NOMO-1 treated with dmso at 0.1 percent for 144 hours (cell line): Measurements from ENCODE around the gene CNGB1.
"Not testable (repeated sequence)": the region's sequence is repeated elsewhere in the genome, so short reads cannot be mapped to it uniquely, and the experiment has no call there.

Experiments used
- DNase-seq: peaks from one replicate; lab custom pipeline; 2025; ENCODE audit not compliant: unreplicated experiment; lab: John Stamatoyannopoulos, UW

The CNGB1 gene

GRCh38 chr16:57911743-57912142 lies 59.2 kb downstream of the CNGB1 start:
- DNase-seq: no peak

GRCh38 chr16:57910696-57911095 lies 60.2 kb downstream of the CNGB1 start:
- no peak for DNase-seq

- DNase-seq: no peak
These were observed 62.4 kb downstream of the CNGB1 start for GRCh38 chr16:57908409-57908987.

GRCh38 chr16:57906382-57907316 lies 64.3 kb downstream of the CNGB1 start:
- DNase-seq: no peak

- DNase-seq: no peak
These were observed 66.8 kb downstream of the CNGB1 start for GRCh38 chr16:57904101-57904500.

- no peak for DNase-seq
These were observed 67.3 kb downstream of the CNGB1 start for GRCh38 chr16:57903656-57904055.

- no peak for DNase-seq
These were observed 69.4 kb downstream of the CNGB1 start for GRCh38 chr16:57901480-57902069.

GRCh38 chr16:57900796-57901479 lies 70.0 kb downstream of the CNGB1 start:
- DNase-seq: no peak

GRCh38 chr16:57899771-57900661 lies 70.9 kb downstream of the CNGB1 start:
- no peak for DNase-seq

GRCh38 chr16:57898961-57899360 lies 72.0 kb downstream of the CNGB1 start:
- DNase-seq: no peak

GRCh38 chr16:57897996-57898395 lies 72.9 kb downstream of the CNGB1 start:
- no peak for DNase-seq

GRCh38 chr16:57897053-57897784 lies 73.7 kb downstream of the CNGB1 start:
- no peak for DNase-seq

- DNase-seq: not testable (repeated sequence)
These were observed 75.8 kb downstream of the CNGB1 start for GRCh38 chr16:57895081-57895547.

GRCh38 chr16:57894390-57895080 lies 76.4 kb downstream of the CNGB1 start:
- DNase-seq: no peak

- peak; percentile 37 for DNase-seq
These were observed 77.2 kb downstream of the CNGB1 start for GRCh38 chr16:57893559-57894389.

GRCh38 chr16:57893217-57893558 lies 77.7 kb downstream of the CNGB1 start:
- no peak for DNase-seq

GRCh38 chr16:57892447-57893096 lies 78.4 kb downstream of the CNGB1 start:
- DNase-seq: no peak

GRCh38 chr16:57892041-57892440 lies 78.9 kb downstream of the CNGB1 start:
- no peak for DNase-seq
